Stimulated activated CD4-positive, alpha-beta T cell treated with anti-CD3 and anti-CD28 coated beads, TNF-alpha, amount 100 ng/mL, for 48 hours (primary cell): ENCODE results near the gene ATF6.

Experiments used
- DNase-seq, 3 donors: peaks; one replicate each; pipeline ENCODE4 v3.0.0-alpha.2; 2020; ENCODE audit warnings: low read depth in 3 of 3

The ATF6 gene

GRCh38 chr1:161999301-162000052 is 233.4 kb downstream of the ATF6 start:
- no peak for DNase-seq

GRCh38 chr1:162000053-162000420 is 233.9 kb downstream of the ATF6 start:
- DNase-seq = no peak

GRCh38 chr1:162003061-162003829 is 237.1 kb downstream of the ATF6 start:
- no peak for DNase-seq

- no peak for DNase-seq
Measured at GRCh38 chr1:162003830-162004215, 237.7 kb downstream of the ATF6 start.

GRCh38 chr1:162004441-162004950 is 238.4 kb downstream of the ATF6 start:
- no peak for DNase-seq

GRCh38 chr1:162006081-162006480 is 240.0 kb downstream of the ATF6 start:
- no peak for DNase-seq

- DNase-seq = no peak
Measured at GRCh38 chr1:162007466-162007865, 241.3 kb downstream of the ATF6 start.

- DNase-seq = no peak
Measured at GRCh38 chr1:162008799-162009198, 242.7 kb downstream of the ATF6 start.

- DNase-seq = no peak
Measured at GRCh38 chr1:162009501-162010174, 243.5 kb downstream of the ATF6 start.

GRCh38 chr1:162010175-162010506 is 244.0 kb downstream of the ATF6 start:
- no peak for DNase-seq

GRCh38 chr1:162011337-162012012 is 245.4 kb downstream of the ATF6 start:
- no peak for DNase-seq

- DNase-seq = no peak
Measured at GRCh38 chr1:162013289-162013688, 247.2 kb downstream of the ATF6 start.
